Activated B cell treated with CpG ODN at 0.5 μM for 24 hours (primary cell): ENCODE data around the gene MFAP2. TPM values are rescaled to one million over a fixed set of nuclear protein-coding genes. Genes with fewer than 3 reads are reported as not detected.

ENCODE experiments used
- ATAC-seq: fragments of 200-7000 bp; cut with Tn5 transposase; one replicate; pipeline ENCODE4 v1.10.0; 2021; ENCODE audit warnings: low read depth, mild to moderate bottlenecking, moderate library complexity
- CTCF ChIA-PET: fragments of 350-600 bp; sonication (Branson Sonifier 250); formaldehyde crosslinking; loops from one replicate; lab custom pipeline; 2021; ENCODE audit warnings: antibody characterized with exemption; lab: Charles Lee
- POLR2A ChIA-PET: fragments of 350-600 bp; sonication (Branson Sonifier 250); formaldehyde crosslinking; loops from one replicate; lab custom pipeline; 2021; ENCODE audit warnings: antibody characterized with exemption; lab: Charles Lee
- DNase-seq: peaks from one replicate; pipeline ENCODE4 v3.0.0; 2022
- H3K27ac Mint-ChIP-seq: one replicate; pipeline ENCODE4 v1.8.0; 2020; ENCODE audit warnings: mixed read lengths
- H3K27me3 Mint-ChIP-seq: one replicate; pipeline ENCODE4 v1.8.0; 2021; ENCODE audit warnings: mixed read lengths
- H3K36me3 Mint-ChIP-seq: one replicate; pipeline ENCODE4 v1.8.0; 2021; ENCODE audit warnings: low read depth, mixed read lengths
- H3K4me1 Mint-ChIP-seq: one replicate; pipeline ENCODE4 v1.8.0; 2021; ENCODE audit warnings: mixed read lengths
- H3K4me3 Mint-ChIP-seq: one replicate; pipeline ENCODE4 v1.8.0; 2020; ENCODE audit warnings: mild to moderate bottlenecking, mixed read lengths
- H3K9me3 Mint-ChIP-seq: one replicate; pipeline ENCODE4 v1.8.0; 2020; ENCODE audit warnings: mixed read lengths
- intact Hi-C: fragments of 100-400 bp; cut with micrococcal nuclease; formaldehyde crosslinking; loops from one replicate; pipeline ENCODE4 v1.15.1; 2024
- total RNA-seq: library from RNA; stranded (reverse); gene quantifications from 2 replicates; pipeline ENCODE4 v1.2.3, GENCODE V29; 2022
- TF ChIP-seq, protein P1 (sequence below): fragments of 200-600 bp; IDR thresholded peaks from one replicate; pipeline ENCODE4 v1.8.0; 2022; ENCODE audit warnings: antibody characterized with exemption, mild to moderate bottlenecking

MFAP2 gene
- total RNA-seq, 1 donor from 2014 or later, result not detected

DNA sequence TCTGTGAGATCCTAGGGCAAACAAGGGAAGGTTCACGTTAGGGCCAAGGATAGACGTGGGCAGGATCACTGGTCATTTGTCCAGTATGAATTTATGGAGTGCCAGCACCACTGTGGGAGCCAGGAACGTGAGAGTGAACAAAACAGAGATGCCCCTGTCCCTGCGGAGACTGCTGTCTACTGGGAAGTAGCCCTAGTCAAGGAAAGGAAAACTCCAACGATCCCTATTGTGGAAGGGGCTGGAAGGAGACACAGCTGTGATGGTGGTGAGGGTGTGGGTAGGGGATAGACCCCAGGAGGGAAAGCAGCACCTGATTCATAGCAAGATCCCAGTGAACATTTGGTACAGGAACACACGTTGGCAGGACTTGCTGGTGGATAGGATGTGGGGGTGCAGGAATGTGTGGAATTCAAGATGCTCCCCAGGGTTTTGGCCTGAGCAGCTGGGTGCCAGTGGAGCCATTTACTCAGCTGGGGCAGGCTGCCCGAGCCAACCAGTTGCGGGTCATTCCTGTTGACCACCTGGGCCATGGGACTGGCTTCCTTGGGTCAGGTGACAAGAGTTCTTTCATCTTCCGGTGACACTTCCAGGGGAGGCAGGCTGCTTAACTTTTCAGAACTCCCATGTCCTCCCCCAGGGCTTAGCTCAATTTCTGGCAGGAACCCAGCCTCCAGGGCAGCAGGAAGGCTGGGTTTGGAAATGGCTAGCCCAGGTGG, 32.5 kb upstream of the MFAP2 start:
- ChIA-PET POLR2A (no interaction called here), CTCF (no interaction called here)
- TF ChIP-seq, protein P1, sequence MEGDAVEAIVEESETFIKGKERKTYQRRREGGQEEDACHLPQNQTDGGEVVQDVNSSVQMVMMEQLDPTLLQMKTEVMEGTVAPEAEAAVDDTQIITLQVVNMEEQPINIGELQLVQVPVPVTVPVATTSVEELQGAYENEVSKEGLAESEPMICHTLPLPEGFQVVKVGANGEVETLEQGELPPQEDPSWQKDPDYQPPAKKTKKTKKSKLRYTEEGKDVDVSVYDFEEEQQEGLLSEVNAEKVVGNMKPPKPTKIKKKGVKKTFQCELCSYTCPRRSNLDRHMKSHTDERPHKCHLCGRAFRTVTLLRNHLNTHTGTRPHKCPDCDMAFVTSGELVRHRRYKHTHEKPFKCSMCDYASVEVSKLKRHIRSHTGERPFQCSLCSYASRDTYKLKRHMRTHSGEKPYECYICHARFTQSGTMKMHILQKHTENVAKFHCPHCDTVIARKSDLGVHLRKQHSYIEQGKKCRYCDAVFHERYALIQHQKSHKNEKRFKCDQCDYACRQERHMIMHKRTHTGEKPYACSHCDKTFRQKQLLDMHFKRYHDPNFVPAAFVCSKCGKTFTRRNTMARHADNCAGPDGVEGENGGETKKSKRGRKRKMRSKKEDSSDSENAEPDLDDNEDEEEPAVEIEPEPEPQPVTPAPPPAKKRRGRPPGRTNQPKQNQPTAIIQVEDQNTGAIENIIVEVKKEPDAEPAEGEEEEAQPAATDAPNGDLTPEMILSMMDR, result no peak
- Mint-ChIP-seq H3K4me3 (no peak overlapping the region), H3K27ac (no peak overlapping the region), H3K9me3 (no peaks in the 10 kb centered on the region), H3K27me3 (no peaks in the 10 kb centered on the region), H3K4me1 (peaks cover 24% of the 10 kb centered on the region), H3K36me3 (peaks cover 6% of the 10 kb centered on the region)
- no peak for ATAC-seq
- intact Hi-C loops, result loop anchor here (1.0 kb wide), 1 partner anchor 41 kb away; the partner anchor contains the start of gene SDHB
- DNase-seq, result no peak

DNA sequence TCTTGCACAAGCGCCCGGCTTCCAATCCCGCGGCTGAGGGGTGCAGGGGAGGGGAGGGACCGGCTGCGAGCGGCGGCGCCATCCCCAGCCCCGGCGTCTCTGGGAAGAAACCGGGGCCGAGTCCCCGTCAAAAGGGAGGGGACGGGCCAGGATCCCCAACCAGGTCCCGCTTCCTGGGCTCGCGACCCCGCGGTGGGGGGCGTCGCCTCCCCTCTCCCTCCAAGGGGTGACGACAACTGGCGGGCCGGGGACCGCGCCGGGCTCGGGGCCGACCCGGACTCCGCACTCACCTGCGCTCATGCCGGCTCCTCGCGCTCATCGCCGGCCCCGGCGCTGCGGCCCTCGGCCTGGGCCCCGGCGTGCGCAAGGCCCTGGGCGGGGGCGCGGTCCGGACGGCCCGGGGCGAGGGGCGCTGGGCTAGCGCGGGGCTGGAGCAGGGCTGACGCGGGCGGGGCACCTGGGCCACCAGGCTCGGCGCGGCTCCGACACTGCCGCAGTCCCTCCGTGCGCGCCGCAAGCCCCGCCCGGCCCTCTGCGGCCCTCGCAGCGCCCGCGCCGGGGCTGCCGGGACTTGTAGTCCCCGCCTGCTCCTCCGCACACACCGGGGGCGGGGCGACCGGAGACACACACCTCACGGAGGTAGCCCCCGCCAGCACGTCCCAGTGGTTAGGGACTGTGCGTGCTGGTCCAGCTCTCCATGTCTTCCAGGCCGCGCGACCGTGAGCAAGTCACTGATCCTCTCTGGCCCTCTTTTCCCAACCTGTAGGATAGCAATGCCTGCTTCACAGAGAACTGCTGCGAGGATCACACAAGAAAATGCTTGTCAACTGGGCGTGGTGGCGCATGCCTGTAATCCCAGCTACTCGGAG, 31.3 kb upstream of the MFAP2 start, which contains the start of gene ATP13A2:
ATP13A2 (minus strand) TSS at position 490 of the 869 bp plus-strand sequence; CDS start at position 300, 190 bp downstream.
- peak within 1 kb of the TSS; percentile 81 for H3K4me3 Mint-ChIP-seq
- CTCF ChIA-PET, result no interaction called here
- intact Hi-C loops, result loop anchor here (1.0 kb wide), 1 partner anchor 43 kb away; the partner anchor contains the start of gene SDHB
- H3K27ac Mint-ChIP-seq, result peak within 1 kb of the TSS; percentile 20
- peaks cover 24% of the 10 kb centered on the region for H3K4me1 Mint-ChIP-seq
- POLR2A ChIA-PET, result no interaction called here
- TF ChIP-seq, protein P1, result no peak
- peaks cover 3% of the 10 kb centered on the region for H3K36me3 Mint-ChIP-seq
- no peaks in the 10 kb centered on the region for H3K9me3 Mint-ChIP-seq
- peak; percentile 87 for DNase-seq
- peak; percentile 99 for ATAC-seq
- no peaks in the 10 kb centered on the region for H3K27me3 Mint-ChIP-seq

DNA sequence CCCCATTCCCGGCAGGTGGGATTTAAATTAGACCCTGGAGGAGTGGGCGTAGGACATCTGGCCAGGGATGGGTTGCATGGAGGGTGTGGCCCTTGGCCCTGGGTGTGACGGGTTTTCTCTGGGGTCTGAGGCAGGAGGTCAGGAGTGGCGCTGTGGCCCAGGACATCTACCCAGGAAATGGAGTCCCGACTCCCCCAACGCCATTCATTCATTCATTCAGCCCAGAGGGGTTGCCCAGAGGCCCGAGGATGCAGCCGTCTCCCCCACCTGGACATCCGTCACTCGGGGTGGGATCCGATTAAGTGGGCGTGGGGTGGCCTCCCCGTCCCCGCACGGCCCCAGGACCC, 30.6 kb upstream of the MFAP2 start:
- DNase-seq, result no peak
- no peak for ATAC-seq
- Mint-ChIP-seq H3K9me3 (no peaks in the 10 kb centered on the region), H3K36me3 (peaks cover 2% of the 10 kb centered on the region), H3K4me3 (peak overlapping the region; percentile 81), H3K27me3 (no peaks in the 10 kb centered on the region), H3K27ac (peak overlapping the region; percentile 20), H3K4me1 (peaks cover 24% of the 10 kb centered on the region)
- ChIA-PET POLR2A (interaction anchor here (0.6 to 1.1 kb wide), 2 partner anchors 15 to 77 kb away, joined by 5 to 8 read pairs; no protein-coding TSS in a partner anchor), CTCF (interaction anchor here (0.8 kb wide), 1 partner anchor 50 kb away, joined by 3 read pairs; no protein-coding TSS in a partner anchor)
- intact Hi-C loops, result no loop called here
- TF ChIP-seq, protein P1, result no peak

GRCh38 chr1:17009706-17010105, 29.3 kb upstream of the MFAP2 start:
- Mint-ChIP-seq H3K36me3 (peaks cover 3% of the 10 kb centered on the region), H3K4me1 (peaks cover 24% of the 10 kb centered on the region), H3K9me3 (no peaks in the 10 kb centered on the region), H3K4me3 (peak overlapping the region; percentile 81), H3K27me3 (no peaks in the 10 kb centered on the region), H3K27ac (no peak overlapping the region)
- intact Hi-C loops, result no loop called here
- TF ChIP-seq, protein P1, result no peak
- ChIA-PET CTCF (no interaction called here), POLR2A (interaction anchor here (0.5 to 1.1 kb wide), 3 partner anchors 28 to 430 kb away, joined by 5 to 10 read pairs (median 7); partner anchors contain the start of gene RCC2)
- ATAC-seq (no peak), DNase-seq (no peak)
